Measurements from ENCODE around the gene FAM171A1. TPM values are rescaled to one million over a fixed set of nuclear protein-coding genes. Genes with fewer than 3 reads are reported as not detected.

FAM171A1 gene
- total RNA-seq, 1 donor from 2014 or later, result 2.9 TPM

DNA sequence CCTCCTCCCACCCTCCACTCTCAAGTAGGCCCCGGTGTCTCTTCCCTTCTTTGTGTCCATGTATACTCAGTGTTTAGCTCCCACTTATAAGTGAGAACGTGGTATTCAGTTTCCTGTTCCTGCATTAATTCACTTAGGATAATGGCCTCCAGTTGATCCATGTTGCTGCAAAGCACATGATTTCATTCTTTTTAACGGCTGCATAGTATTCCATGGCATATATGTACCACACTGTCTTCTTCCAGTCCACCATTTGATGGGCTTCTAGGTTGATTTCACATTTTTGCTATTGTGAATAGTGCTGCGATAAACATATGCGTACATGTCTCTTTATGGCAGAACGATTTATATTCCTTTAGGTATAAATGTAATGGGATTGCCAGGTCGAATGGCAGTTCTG, 51.0 kb downstream of the FAM171A1 start:
- Mint-ChIP-seq H3K9me3 (no peaks in the 10 kb centered on the region), H3K4me3 (ENCODE audit: low read depth) (no peak overlapping the region), H3K36me3 (ENCODE audit: low read depth) (no peaks in the 10 kb centered on the region), H3K27me3 (ENCODE audit: low read depth) (peaks cover 10% of the 10 kb centered on the region), H3K27ac (no peak overlapping the region), H3K4me1 (ENCODE audit: low read depth) (peaks cover 2% of the 10 kb centered on the region)
- intact Hi-C loops (cut with micrococcal nuclease), result no loop called here
- no peak for DNase-seq (ENCODE audit: low spot score)

DNA sequence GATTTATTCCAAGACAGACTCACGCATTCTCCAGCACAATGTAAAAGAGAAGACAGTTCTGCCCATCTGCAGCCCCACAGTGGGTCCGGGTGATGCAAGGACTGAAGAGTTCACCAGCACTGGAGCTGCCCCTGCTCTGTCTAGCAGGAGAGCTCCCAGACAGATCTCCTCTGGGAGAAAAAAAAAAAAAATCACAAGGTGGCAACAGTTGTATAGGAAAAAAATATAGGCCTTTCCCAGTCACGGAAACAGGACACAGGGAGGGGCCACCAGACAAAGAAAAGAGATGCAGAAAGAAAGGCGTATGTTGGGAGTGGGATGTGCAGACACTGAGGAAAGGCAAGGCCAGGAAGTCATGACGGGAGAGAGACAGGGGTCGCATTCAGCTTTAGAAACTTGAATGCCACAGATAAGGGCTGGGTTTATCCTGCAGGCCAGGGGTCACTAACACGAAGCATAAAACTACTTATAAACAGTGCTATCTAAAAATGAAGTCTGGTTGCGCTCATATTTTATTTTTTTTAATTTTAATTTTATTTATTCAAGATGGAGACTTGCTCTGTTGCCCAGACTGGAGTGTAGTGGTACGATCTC, 54.1 kb downstream of the FAM171A1 start:
- H3K9me3 Mint-ChIP-seq, result no peaks in the 10 kb centered on the region
- no peak overlapping the region for H3K4me3 Mint-ChIP-seq (ENCODE audit: low read depth)
- H3K4me1 Mint-ChIP-seq (ENCODE audit: low read depth), result peaks cover 2% of the 10 kb centered on the region
- DNase-seq (ENCODE audit: low spot score), result no peak
- no peak overlapping the region for H3K27ac Mint-ChIP-seq
- H3K36me3 Mint-ChIP-seq (ENCODE audit: low read depth), result no peaks in the 10 kb centered on the region
- H3K27me3 Mint-ChIP-seq (ENCODE audit: low read depth), result peaks cover 5% of the 10 kb centered on the region
- intact Hi-C loops (cut with micrococcal nuclease), result no loop called here

DNA sequence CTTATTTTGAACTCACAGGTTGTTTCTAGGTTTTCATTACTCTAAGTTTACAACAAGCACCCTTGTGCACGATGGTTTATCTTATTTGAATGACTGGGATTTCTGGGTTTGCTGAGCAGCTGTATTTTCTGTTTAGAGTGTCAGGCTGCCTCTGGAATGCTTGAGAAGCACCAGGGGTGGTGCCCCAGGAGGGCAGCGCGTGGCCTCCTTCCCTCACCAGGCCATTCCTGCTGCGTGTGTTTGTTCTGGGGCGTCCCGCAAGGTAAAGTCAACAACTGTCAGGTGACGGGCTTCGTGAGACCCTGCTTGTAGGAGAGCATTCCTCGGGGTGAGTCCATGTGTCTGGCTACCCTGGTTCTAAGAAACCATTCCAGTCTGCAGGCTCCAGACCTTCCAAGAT, 54.9 kb downstream of the FAM171A1 start:
- peaks cover 5% of the 10 kb centered on the region for H3K27me3 Mint-ChIP-seq (ENCODE audit: low read depth)
- H3K4me3 Mint-ChIP-seq (ENCODE audit: low read depth), result no peak overlapping the region
- no peaks in the 10 kb centered on the region for H3K36me3 Mint-ChIP-seq (ENCODE audit: low read depth)
- H3K9me3 Mint-ChIP-seq, result no peaks in the 10 kb centered on the region
- H3K27ac Mint-ChIP-seq, result no peak overlapping the region
- DNase-seq (ENCODE audit: low spot score), result no peak
- intact Hi-C loops (cut with micrococcal nuclease), result no loop called here
- peaks cover 2% of the 10 kb centered on the region for H3K4me1 Mint-ChIP-seq (ENCODE audit: low read depth)

DNA sequence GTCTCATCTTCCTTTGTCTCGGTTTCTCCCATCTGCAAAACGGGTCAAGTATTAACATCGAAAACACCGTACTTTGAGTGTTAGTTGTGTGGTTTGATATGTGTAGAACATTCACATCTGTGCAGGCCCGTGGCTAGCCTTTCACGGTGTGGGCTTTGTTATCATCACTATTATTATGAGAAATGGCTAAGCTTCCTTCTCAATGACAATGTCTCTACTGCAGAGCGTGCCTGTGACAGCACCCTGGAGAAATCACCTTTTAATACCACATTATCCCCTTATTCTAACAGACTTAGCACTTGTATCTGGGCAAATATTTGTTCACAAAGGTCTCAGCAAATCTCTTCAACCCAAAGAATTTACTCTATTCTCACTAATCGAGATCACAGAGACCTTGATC, 55.8 kb downstream of the FAM171A1 start:
- intact Hi-C loops (cut with micrococcal nuclease), result no loop called here
- H3K27ac Mint-ChIP-seq, result no peak overlapping the region
- no peak overlapping the region for H3K4me3 Mint-ChIP-seq (ENCODE audit: low read depth)
- H3K27me3 Mint-ChIP-seq (ENCODE audit: low read depth), result peaks cover 5% of the 10 kb centered on the region
- H3K4me1 Mint-ChIP-seq (ENCODE audit: low read depth), result peaks cover 2% of the 10 kb centered on the region
- H3K36me3 Mint-ChIP-seq (ENCODE audit: low read depth), result no peaks in the 10 kb centered on the region
- no peaks in the 10 kb centered on the region for H3K9me3 Mint-ChIP-seq
- DNase-seq (ENCODE audit: low spot score), result no peak

DNA sequence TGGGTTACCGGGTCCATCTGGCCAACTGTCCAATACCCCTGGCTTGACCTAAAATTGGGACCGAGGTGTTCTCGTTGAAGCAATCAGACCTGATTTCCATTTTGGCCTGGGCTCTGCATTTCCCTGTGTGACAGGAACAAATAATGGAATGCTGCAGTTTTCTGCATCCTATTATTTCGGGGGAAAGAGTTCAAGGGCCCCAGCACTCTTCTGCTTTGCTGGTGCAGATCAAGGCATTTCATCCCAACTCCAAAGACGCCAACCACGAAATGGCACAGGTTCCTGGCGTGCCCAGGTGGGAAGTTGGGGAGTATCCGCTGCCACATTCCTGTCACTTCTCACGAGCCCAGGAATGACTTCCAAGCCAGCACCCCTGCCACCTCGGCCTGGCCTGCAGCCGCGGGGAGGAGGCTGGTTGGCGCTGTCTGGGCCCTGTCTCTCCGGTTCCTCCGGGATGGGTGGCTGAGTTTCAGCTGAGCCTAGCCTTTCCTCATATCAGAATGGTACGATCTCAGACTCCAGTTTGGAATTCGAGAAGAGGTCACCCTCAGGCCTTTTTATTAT, 56.5 kb downstream of the FAM171A1 start:
- no peaks in the 10 kb centered on the region for H3K36me3 Mint-ChIP-seq (ENCODE audit: low read depth)
- no peak for DNase-seq (ENCODE audit: low spot score)
- peaks cover 2% of the 10 kb centered on the region for H3K4me1 Mint-ChIP-seq (ENCODE audit: low read depth)
- no peaks in the 10 kb centered on the region for H3K9me3 Mint-ChIP-seq
- no peak overlapping the region for H3K27ac Mint-ChIP-seq
- no peak overlapping the region for H3K4me3 Mint-ChIP-seq (ENCODE audit: low read depth)
- intact Hi-C loops (cut with micrococcal nuclease), result no loop called here
- peaks cover 6% of the 10 kb centered on the region for H3K27me3 Mint-ChIP-seq (ENCODE audit: low read depth)

DNA sequence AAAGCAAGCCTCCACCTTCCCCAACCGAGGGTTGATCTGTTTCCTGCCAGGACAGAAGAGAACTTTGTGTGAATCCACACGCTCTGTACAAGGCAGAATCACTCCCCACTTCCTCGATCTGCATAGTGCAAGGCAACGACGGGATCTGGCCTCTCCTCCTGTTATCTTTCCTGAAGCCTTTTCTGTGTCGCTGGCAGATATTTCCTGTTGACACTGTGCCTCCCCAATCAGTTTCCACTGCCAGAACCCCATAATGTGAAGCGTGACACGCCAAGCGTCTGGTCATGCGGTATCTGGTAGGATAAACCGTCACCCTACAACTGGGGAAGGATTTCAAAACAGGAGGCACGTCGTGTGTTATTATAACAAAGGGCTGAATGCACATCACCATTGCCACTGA, 57.2 kb downstream of the FAM171A1 start:
- no peak for DNase-seq (ENCODE audit: low spot score)
- Mint-ChIP-seq H3K4me1 (ENCODE audit: low read depth) (peaks cover 2% of the 10 kb centered on the region), H3K27me3 (ENCODE audit: low read depth) (peaks cover 6% of the 10 kb centered on the region), H3K27ac (no peak overlapping the region), H3K9me3 (no peaks in the 10 kb centered on the region), H3K36me3 (ENCODE audit: low read depth) (no peaks in the 10 kb centered on the region), H3K4me3 (ENCODE audit: low read depth) (no peak overlapping the region)
- intact Hi-C loops (cut with micrococcal nuclease), result no loop called here

DNA sequence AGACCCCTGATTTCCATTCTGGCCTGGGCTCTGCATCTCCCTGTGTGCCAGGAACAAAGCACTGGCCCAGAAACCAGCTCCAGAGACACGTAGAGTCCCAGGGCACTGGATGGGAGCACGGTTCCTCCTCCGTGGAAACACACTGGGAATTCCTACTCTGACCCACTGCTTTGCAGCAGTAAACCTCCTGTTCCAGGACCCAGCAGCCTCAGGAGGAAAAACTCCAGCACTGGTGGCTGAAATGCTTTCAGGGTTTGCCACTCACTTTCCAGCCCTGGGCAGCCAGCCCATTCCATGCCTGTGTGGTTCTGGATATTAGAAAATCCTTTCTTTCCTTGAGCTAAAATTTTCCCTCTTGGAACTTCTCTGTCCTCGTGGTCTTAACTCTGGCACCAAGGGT, 58.0 kb downstream of the FAM171A1 start:
- Mint-ChIP-seq H3K27ac (no peak overlapping the region), H3K27me3 (ENCODE audit: low read depth) (peaks cover 6% of the 10 kb centered on the region), H3K4me3 (ENCODE audit: low read depth) (no peak overlapping the region), H3K4me1 (ENCODE audit: low read depth) (peaks cover 2% of the 10 kb centered on the region), H3K9me3 (no peaks in the 10 kb centered on the region), H3K36me3 (ENCODE audit: low read depth) (no peaks in the 10 kb centered on the region)
- intact Hi-C loops (cut with micrococcal nuclease), result no loop called here
- DNase-seq (ENCODE audit: low spot score), result no peak

DNA sequence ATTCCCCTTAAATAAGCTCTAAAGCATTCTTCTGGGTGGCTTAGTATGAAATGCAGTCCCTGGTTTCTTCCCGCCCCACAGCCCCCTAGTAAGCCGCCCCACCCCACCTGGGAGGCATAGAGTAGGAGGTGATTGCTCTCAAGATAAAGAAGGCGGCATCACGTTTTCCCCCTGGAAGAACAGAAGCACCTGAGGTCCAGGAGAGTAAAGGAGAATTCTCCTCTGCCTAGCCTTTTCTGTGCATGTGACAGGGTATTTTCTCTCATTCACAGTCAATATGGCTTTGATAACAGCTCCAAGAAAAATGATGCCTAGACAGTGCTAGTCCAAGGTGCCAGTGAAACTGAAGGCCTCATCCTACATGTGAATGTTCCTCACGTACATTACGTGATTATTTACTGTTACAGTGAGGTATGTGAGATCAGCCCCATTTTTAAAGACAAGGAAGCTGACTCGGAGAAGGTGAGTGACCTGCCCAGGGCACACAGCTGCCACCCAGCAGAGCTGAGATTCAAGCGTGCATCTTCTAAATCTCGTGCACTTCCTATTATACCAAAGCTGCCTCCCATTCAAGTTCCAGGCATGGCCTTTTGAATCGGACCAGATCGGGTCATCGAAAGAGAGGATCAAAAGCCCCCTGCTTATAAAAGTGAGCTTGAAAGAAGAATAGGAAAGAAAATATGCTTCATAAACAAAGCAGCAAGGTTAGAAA, 59.4 kb downstream of the FAM171A1 start:
- intact Hi-C loops (cut with micrococcal nuclease), result no loop called here
- Mint-ChIP-seq H3K9me3 (no peaks in the 10 kb centered on the region), H3K36me3 (ENCODE audit: low read depth) (no peaks in the 10 kb centered on the region), H3K4me1 (ENCODE audit: low read depth) (peaks cover 2% of the 10 kb centered on the region), H3K27me3 (ENCODE audit: low read depth) (peaks cover 6% of the 10 kb centered on the region), H3K4me3 (ENCODE audit: low read depth) (no peak overlapping the region), H3K27ac (no peak overlapping the region)
- DNase-seq (ENCODE audit: low spot score), result no peak

DNA sequence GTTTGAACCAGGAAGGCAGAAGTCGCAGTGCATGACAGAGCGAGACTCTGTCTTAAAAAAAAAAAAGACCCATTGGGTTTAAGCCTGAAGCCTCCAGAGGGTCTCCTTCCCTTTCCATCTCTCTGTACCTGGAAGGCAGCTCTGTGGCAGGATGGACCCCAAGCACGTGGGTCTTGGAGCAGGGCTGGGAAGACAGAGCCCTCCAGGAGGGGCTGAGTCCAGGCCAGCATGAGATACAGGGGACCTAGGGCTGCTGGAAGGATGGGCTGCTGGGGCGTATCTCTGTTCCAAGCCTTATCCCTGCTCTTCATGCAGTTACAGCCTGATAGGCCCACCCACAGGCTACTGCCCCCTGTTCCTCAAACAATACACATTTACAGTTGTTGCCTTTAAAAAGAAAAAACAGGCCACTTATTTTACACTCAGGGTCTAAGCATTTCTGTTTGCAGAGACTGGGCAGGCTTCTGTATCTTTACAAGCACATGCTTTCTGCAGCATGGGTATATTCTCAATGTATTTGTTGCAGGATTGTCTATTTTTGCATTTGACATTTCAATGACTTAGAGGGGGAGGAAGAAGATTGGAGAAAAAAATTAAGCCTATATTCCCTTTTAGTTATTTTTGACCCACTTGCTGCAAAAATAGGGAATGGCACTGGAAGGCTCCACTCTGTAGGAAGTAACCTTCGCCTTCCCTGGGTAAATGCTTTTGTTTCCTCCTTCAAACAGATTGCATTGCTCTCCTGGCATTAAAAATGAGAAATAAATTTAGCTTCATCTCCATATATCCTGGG, 60.1 kb downstream of the FAM171A1 start:
- Mint-ChIP-seq H3K4me1 (ENCODE audit: low read depth) (peaks cover 2% of the 10 kb centered on the region), H3K4me3 (ENCODE audit: low read depth) (no peak overlapping the region), H3K27me3 (ENCODE audit: low read depth) (peaks cover 6% of the 10 kb centered on the region), H3K27ac (no peak overlapping the region), H3K9me3 (no peaks in the 10 kb centered on the region), H3K36me3 (ENCODE audit: low read depth) (no peaks in the 10 kb centered on the region)
- intact Hi-C loops (cut with micrococcal nuclease), result no loop called here
- DNase-seq (ENCODE audit: low spot score), result no peak

DNA sequence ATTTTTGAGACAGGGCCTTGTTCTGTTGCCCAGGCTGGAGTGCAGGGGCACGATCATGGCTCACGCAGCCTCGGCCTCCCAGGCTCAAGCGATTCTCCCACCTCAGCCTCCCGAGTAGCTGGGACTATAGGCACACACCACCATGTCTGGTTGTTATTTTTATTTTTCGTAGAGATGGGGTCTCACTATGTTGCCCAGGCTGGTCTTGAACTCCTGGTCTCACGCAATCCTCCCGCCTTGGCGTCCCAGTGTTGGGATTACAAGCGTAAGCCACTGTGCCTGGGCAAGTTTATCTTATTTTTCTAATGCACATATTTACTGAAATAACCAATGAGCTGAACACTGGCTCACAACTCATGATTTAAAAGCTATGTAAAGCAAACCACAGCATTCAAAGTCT, 61.9 kb downstream of the FAM171A1 start:
- H3K4me3 Mint-ChIP-seq (ENCODE audit: low read depth), result no peak overlapping the region
- H3K27ac Mint-ChIP-seq, result no peak overlapping the region
- H3K36me3 Mint-ChIP-seq (ENCODE audit: low read depth), result no peaks in the 10 kb centered on the region
- no peaks in the 10 kb centered on the region for H3K9me3 Mint-ChIP-seq
- peaks cover 2% of the 10 kb centered on the region for H3K4me1 Mint-ChIP-seq (ENCODE audit: low read depth)
- intact Hi-C loops (cut with micrococcal nuclease), result no loop called here
- no peak for DNase-seq (ENCODE audit: low spot score)
- peaks cover 6% of the 10 kb centered on the region for H3K27me3 Mint-ChIP-seq (ENCODE audit: low read depth)

DNA sequence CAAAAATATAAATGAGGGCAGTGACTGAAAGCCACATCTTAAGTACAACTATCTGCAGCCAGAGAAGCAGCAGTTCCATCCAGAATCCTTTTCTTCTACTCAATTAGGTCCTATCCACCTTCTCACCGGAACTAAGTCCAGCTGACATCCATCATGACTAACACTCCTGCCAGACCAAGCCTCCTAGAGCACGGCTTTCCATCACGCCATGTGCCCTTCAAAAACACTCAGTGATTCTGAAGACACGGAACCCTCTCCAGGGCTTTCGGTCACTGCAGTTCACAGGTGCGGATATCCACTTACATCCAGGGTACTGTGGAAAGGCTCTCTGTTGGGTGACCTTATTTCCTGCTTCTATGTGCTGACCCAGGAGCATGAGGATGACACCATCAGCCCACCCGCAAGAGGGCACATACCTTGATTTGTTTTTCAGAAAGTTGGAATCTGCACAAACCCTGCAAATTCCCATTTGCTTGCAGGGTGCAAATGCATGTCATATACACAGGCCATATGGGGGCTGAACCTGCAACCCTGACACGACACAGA, 64.3 kb downstream of the FAM171A1 start:
- Mint-ChIP-seq H3K27me3 (ENCODE audit: low read depth) (peaks cover 4% of the 10 kb centered on the region), H3K36me3 (ENCODE audit: low read depth) (no peaks in the 10 kb centered on the region), H3K9me3 (no peaks in the 10 kb centered on the region), H3K4me3 (ENCODE audit: low read depth) (no peak overlapping the region), H3K4me1 (ENCODE audit: low read depth) (no peaks in the 10 kb centered on the region), H3K27ac (no peak overlapping the region)
- intact Hi-C loops (cut with micrococcal nuclease), result no loop called here
- DNase-seq (ENCODE audit: low spot score), result no peak

DNA sequence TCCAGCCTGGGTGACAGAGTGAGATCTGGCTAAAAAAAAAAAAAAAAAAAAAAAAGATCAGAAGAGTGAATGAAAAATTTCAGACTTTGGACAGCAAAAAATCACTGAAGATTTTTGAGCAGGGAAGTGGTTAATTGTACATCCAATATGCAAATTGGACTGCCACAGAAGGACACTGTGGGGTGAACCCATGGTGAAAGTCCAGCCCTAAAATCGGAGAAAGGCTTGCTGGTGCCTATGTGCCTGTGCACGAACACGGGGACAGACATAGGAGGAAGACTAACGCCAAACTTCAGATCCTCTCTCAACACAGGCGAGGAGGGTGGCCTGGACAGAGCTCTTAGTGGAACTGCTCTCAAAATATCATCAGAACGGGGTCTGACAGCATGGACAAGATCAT, 65.5 kb downstream of the FAM171A1 start:
- intact Hi-C loops (cut with micrococcal nuclease), result no loop called here
- no peak for DNase-seq (ENCODE audit: low spot score)
- H3K4me1 Mint-ChIP-seq (ENCODE audit: low read depth), result no peaks in the 10 kb centered on the region
- H3K4me3 Mint-ChIP-seq (ENCODE audit: low read depth), result no peak overlapping the region
- no peaks in the 10 kb centered on the region for H3K9me3 Mint-ChIP-seq
- H3K27ac Mint-ChIP-seq, result no peak overlapping the region
- H3K27me3 Mint-ChIP-seq (ENCODE audit: low read depth), result peaks cover 4% of the 10 kb centered on the region
- H3K36me3 Mint-ChIP-seq (ENCODE audit: low read depth), result no peaks in the 10 kb centered on the region

DNA sequence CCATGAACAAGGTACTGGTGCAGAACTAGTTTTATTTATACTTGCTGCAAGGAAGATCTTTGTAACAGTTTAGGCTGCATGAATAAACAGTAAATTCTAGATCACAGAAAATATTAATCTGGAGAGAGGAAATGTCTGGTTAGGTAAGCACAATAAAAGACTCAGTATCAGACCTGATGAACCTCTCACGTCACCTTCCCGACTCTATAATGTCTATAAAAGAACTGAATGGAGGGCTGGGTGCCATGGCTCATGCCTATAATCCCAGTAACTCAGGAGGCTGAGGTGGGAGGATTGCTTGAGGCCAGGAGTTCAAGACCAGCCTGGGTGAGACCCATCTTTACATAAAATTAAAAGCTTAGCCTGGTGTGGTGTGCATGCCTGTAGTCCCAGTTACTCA, 65.9 kb downstream of the FAM171A1 start:
- no peak overlapping the region for H3K4me3 Mint-ChIP-seq (ENCODE audit: low read depth)
- no peaks in the 10 kb centered on the region for H3K9me3 Mint-ChIP-seq
- H3K27ac Mint-ChIP-seq, result no peak overlapping the region
- H3K27me3 Mint-ChIP-seq (ENCODE audit: low read depth), result peaks cover under 1% of the 10 kb centered on the region
- no peaks in the 10 kb centered on the region for H3K4me1 Mint-ChIP-seq (ENCODE audit: low read depth)
- intact Hi-C loops (cut with micrococcal nuclease), result no loop called here
- H3K36me3 Mint-ChIP-seq (ENCODE audit: low read depth), result no peaks in the 10 kb centered on the region
- DNase-seq (ENCODE audit: low spot score), result no peak
